Nephron (organoid): Measurements from ENCODE around the gene UBE2L5.
A peak's percentile ranks its signal among the peaks of the same experiment; 100 is the strongest.
"Not testable (repeated sequence)": the region's sequence is repeated elsewhere in the genome, so short reads cannot be mapped to it uniquely, and the experiment has no call there.

Experiments
- H3K27ac Mint-ChIP-seq, 3 experiments: 2 replicates each; pipeline ENCODE4 v1.8.0; 2020; ENCODE audit warnings: mixed read lengths in 3 of 3, mild to moderate bottlenecking in 2 of 3, moderate library complexity in 1 of 3
- H3K27me3 Mint-ChIP-seq: 2 replicates; pipeline ENCODE4 v1.8.0; 2021; ENCODE audit warnings: low read depth, mild to moderate bottlenecking, moderate library complexity, mixed read lengths
- H3K36me3 Mint-ChIP-seq: 2 replicates; pipeline ENCODE4 v1.8.0; 2020; ENCODE audit warnings: low read depth, mixed read lengths
- H3K4me1 Mint-ChIP-seq: 2 replicates; pipeline ENCODE4 v1.8.0; 2020; ENCODE audit warnings: mixed read lengths
- H3K4me3 Mint-ChIP-seq, 3 experiments: 2 replicates each; pipeline ENCODE4 v1.8.0; 2020; ENCODE audit warnings: mild to moderate bottlenecking in 3 of 3, mixed read lengths in 3 of 3, moderate library complexity in 2 of 3
- H3K9me3 Mint-ChIP-seq: 2 replicates; pipeline ENCODE4 v1.8.0; 2020; ENCODE audit warnings: mixed read lengths
- TF ChIP-seq, protein P1 (sequence below), 3 experiments: fragments of 200-600 bp; sonication (generic); IDR thresholded peaks; one replicate each; pipeline ENCODE4 v1.5.0; 2021; ENCODE audit warnings: antibody characterized with exemption in 3 of 3; ENCODE audit not compliant: unreplicated experiment in 3 of 3

UBE2L5 gene

GRCh38 chr13:30443957-30444404, 21.7 kb downstream of the UBE2L5 start:
- Mint-ChIP-seq H3K27ac (peak overlapping the region in 1 of 3 experiments; percentile 32), H3K36me3 (no peaks in the 10 kb centered on the region), H3K27me3 (peaks cover 18% of the 10 kb centered on the region)

DNA sequence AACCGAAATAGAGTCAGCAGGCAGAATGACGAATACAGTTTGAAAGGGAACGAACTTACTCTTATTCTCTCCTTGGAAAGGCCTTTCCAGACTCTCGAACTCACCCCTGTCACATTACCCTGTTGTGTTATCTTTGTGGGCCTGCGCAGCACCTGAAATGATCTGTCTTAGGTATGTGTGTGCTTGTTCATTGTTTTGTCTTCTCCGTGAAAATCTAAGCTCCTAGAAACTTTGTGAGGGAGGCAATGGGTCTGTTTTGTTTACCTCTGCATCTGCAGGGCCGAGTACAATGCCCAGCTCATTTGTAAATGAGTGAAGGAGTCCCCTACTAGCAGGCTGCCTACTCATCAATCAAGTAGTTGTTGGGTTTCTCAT, 23.8 kb downstream of the UBE2L5 start:
- TF ChIP-seq, protein P1, sequence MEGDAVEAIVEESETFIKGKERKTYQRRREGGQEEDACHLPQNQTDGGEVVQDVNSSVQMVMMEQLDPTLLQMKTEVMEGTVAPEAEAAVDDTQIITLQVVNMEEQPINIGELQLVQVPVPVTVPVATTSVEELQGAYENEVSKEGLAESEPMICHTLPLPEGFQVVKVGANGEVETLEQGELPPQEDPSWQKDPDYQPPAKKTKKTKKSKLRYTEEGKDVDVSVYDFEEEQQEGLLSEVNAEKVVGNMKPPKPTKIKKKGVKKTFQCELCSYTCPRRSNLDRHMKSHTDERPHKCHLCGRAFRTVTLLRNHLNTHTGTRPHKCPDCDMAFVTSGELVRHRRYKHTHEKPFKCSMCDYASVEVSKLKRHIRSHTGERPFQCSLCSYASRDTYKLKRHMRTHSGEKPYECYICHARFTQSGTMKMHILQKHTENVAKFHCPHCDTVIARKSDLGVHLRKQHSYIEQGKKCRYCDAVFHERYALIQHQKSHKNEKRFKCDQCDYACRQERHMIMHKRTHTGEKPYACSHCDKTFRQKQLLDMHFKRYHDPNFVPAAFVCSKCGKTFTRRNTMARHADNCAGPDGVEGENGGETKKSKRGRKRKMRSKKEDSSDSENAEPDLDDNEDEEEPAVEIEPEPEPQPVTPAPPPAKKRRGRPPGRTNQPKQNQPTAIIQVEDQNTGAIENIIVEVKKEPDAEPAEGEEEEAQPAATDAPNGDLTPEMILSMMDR (IDR thresholded peaks at IDR 0.05; ENCODE audit: unreplicated experiment in 3 of 3), result no peak
- H3K27me3 Mint-ChIP-seq, result peaks cover 18% of the 10 kb centered on the region
- H3K9me3 Mint-ChIP-seq, result no peaks in the 10 kb centered on the region

More at GRCh38 chr13:30443957-30444404, 21.7 kb downstream of the UBE2L5 start:
- TF ChIP-seq, protein P1 (IDR thresholded peaks at IDR 0.05; ENCODE audit: unreplicated experiment in 3 of 3), result no peak
- Mint-ChIP-seq H3K4me1 (peaks cover 13% of the 10 kb centered on the region), H3K4me3 (no peak overlapping the region), H3K9me3 (no peaks in the 10 kb centered on the region)

DNA sequence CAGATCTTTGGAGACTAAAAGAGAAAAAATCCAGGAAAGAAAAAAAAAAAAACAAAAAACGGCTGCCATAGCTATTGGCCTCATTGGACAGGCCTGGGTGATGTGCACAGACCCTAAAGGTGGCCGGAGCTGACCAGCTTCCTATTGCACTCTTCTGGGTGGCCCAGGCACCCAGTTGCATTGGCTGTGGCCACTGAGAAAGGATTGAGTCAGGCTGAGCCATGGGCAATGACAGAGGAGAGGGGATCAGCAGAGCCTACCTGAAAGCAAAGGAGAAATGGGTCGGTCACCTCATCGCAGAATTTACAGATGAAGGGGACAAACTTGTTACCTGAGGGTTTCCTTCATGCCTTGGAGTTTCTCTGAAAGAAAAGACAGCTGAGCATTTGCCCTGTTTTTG, 26.1 kb downstream of the UBE2L5 start:
- no peak overlapping the region for H3K4me3 Mint-ChIP-seq
- H3K9me3 Mint-ChIP-seq, result no peaks in the 10 kb centered on the region
- H3K27ac Mint-ChIP-seq, result no peak overlapping the region
- no peaks in the 10 kb centered on the region for H3K36me3 Mint-ChIP-seq
- TF ChIP-seq, protein P1 (IDR thresholded peaks at IDR 0.05; ENCODE audit: unreplicated experiment in 3 of 3), result no peak
- peaks cover 13% of the 10 kb centered on the region for H3K4me1 Mint-ChIP-seq
- peaks cover 18% of the 10 kb centered on the region for H3K27me3 Mint-ChIP-seq

More for the DNA sequence above, 23.8 kb downstream of the UBE2L5 start:
- Mint-ChIP-seq H3K4me1 (peaks cover 13% of the 10 kb centered on the region), H3K27ac (peak overlapping the region; percentile 62 to 90 (median 74)), H3K36me3 (no peaks in the 10 kb centered on the region), H3K4me3 (peak overlapping the region; percentile 51 to 67 (median 61))

DNA sequence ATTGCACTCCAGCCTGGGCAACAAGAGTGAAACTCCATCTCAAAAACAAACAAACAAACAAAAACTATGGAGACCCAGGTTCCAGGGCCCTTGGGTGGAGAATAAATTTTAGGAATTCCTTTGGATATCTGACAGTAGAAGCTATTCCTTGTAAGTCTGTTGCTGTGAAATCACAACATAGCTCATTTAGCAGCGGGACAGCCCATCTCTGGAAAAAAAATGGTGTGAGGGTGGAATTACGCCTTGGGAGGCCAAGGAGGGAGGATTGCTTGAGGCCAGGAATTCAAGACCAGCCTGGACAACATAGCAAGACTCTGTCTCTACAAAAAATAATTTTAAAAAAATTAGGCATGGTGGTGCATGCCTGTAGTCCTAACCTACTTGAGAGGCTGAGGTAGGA, 27.8 kb downstream of the UBE2L5 start:
- Mint-ChIP-seq H3K4me1 (peaks cover 13% of the 10 kb centered on the region), H3K36me3 (no peaks in the 10 kb centered on the region), H3K27me3 (peaks cover 7% of the 10 kb centered on the region), H3K4me3 (no peak overlapping the region), H3K9me3 (no peaks in the 10 kb centered on the region), H3K27ac (no peak overlapping the region)
- TF ChIP-seq, protein P1 (IDR thresholded peaks at IDR 0.05; ENCODE audit: unreplicated experiment in 3 of 3), result no peak

GRCh38 chr13:30451476-30451875, 29.2 kb downstream of the UBE2L5 start:
- H3K27me3 Mint-ChIP-seq, H3K9me3 Mint-ChIP-seq, H3K27ac Mint-ChIP-seq, H3K4me3 Mint-ChIP-seq, H3K36me3 Mint-ChIP-seq, H3K4me1 Mint-ChIP-seq: not testable (repeated sequence)

- Mint-ChIP-seq H3K27ac (no peak overlapping the region), H3K27me3 (no peaks in the 10 kb centered on the region), H3K4me1 (peaks cover 5% of the 10 kb centered on the region), H3K9me3 (no peaks in the 10 kb centered on the region), H3K4me3 (no peak overlapping the region), H3K36me3 (peaks cover 12% of the 10 kb centered on the region)
- TF ChIP-seq, protein P1 (IDR thresholded peaks at IDR 0.05; ENCODE audit: unreplicated experiment in 3 of 3), result no peak
Measured at GRCh38 chr13:30453727-30454126, 31.4 kb downstream of the UBE2L5 start.
